K562 (cell line): ENCODE results near the gene MS4A8. TPM values are rescaled to one million over a fixed set of nuclear protein-coding genes. Genes with fewer than 3 reads are reported as not detected.
A peak's percentile ranks its signal among the peaks of the same experiment; 100 is the strongest.
"Not testable (repeated sequence)": the region's sequence is repeated elsewhere in the genome, so short reads cannot be mapped to it uniquely, and the experiment has no call there.

ENCODE experiments used
- ATAC-seq: fragments of 200-7000 bp; cut with Tn5 transposase; 3 replicates; pipeline ENCODE4 v1.9.1; 2020; ENCODE audit warnings: moderate library complexity
- BruUV-seq: library from RNA; stranded (reverse); fragments of 400-500 nt; replicated peaks from 2 replicates; lab custom pipeline; 2021; lab: Mats Ljungman, UMichigan
- CTCF ChIA-PET: fragments of 300-600 bp; formaldehyde crosslinking; extraction: SDS; loops from one replicate; lab custom pipeline; 2021; ENCODE audit warnings: low intra/inter-chr PET ratio; lab: Yijun Ruan, JAX
- POLR2A ChIA-PET: fragments of 300-600, 350-650 bp; sonication (Branson Sonifier 250); formaldehyde crosslinking; extraction: SDS; loops from one replicate; lab custom pipeline; 2021; ENCODE audit warnings: antibody characterized with exemption, inconsistent platforms; lab: Yijun Ruan, JAX
- DNase-seq, 4 experiments: peaks; one replicate each; pipeline versions ENCODE4 v3.0.0 to v3.0.0-alpha.2; 2011 to 2018; ENCODE audit warnings: low spot score in 3 of 4, mixed read lengths in 3 of 4; ENCODE audit errors: extremely low read depth in 1 of 4
- FAIRE-seq: peaks from 2 replicates; lab custom pipeline; 2011; peaks lifted over from hg19 to GRCh38; lab: Jason Lieb, UNC
- H2AFZ ChIP-seq: 2 replicates; pipeline ENCODE4 v1.6.0; 2011; ENCODE audit warnings: low read depth, low read length, control low read depth, inconsistent platforms
- H3K27ac ChIP-seq: fragments of 200-600 bp; 3 replicates; pipeline ENCODE4 v1.8.0; 2011; ENCODE audit warnings: low read depth, mild to moderate bottlenecking, control low read depth, inconsistent platforms, low read length, moderate library complexity, mixed read lengths; ENCODE audit errors: extremely low read depth
- H3K27me3 ChIP-seq, 2 experiments: fragments of 300-600 bp in 1 of 2; 2 replicates in 1 of 2; 3 replicates in 1 of 2; pipeline versions ENCODE4 v1.6.0 to v1.8.0; 2011; ENCODE audit warnings: inconsistent platforms in 2 of 2, low read length in 2 of 2, mild to moderate bottlenecking in 1 of 2, mixed read lengths in 1 of 2, moderate library complexity in 1 of 2; ENCODE audit not compliant: control insufficient read depth in 2 of 2, insufficient read depth in 2 of 2
- H3K36me3 ChIP-seq: fragments of 300-600 bp; 3 replicates; pipeline ENCODE4 v1.8.0; 2011; ENCODE audit warnings: mild to moderate bottlenecking, low read length, inconsistent platforms; ENCODE audit not compliant: control insufficient read depth, insufficient read depth
- H3K4me1 ChIP-seq, 2 experiments: fragments of 200-600 bp in 1 of 2; replicated peaks in 1 of 2; 2 replicates in 1 of 2; 3 replicates in 1 of 2; pipeline versions ENCODE4 v1.5.1 to v1.8.0; 2011; ENCODE audit warnings: inconsistent platforms in 2 of 2, low read length in 2 of 2, mild to moderate bottlenecking in 1 of 2, mixed read lengths in 1 of 2, moderate library complexity in 1 of 2; ENCODE audit not compliant: control insufficient read depth in 2 of 2, insufficient read depth in 2 of 2
- H3K4me2 ChIP-seq: 2 replicates; pipeline ENCODE4 v1.6.1; 2011; ENCODE audit warnings: low read length, control low read depth, inconsistent platforms, mixed read lengths; ENCODE audit not compliant: insufficient read depth
- H3K4me3 ChIP-seq: fragments of 200-600 bp; sonication (generic), shearing (Covaris generic); 2 replicates; pipeline ENCODE4 v1.5.1; 2016; ENCODE audit warnings: control low read depth, inconsistent platforms
- H3K79me2 ChIP-seq: fragments of 200-600 bp; 3 replicates; pipeline ENCODE4 v1.8.0; 2011; ENCODE audit warnings: low read length, inconsistent platforms; ENCODE audit not compliant: control insufficient read depth, insufficient read depth
- H3K9ac ChIP-seq, 2 experiments: 2 replicates each; pipeline versions ENCODE4 v1.6.0 to v1.6.1; 2011; ENCODE audit warnings: low read depth in 2 of 2, low read length in 2 of 2, control low read depth in 1 of 2, inconsistent platforms in 1 of 2, mild to moderate bottlenecking in 1 of 2, mixed read lengths in 1 of 2; ENCODE audit not compliant: insufficient read depth in 1 of 2
- H3K9me1 ChIP-seq: one replicate; pipeline ENCODE4 v1.6.0; 2011; ENCODE audit warnings: inconsistent platforms, mild to moderate bottlenecking, low read length, moderate library complexity; ENCODE audit not compliant: control insufficient read depth, insufficient read depth
- H3K9me3 ChIP-seq: replicated peaks from 2 replicates; pipeline ENCODE4 v1.5.1; 2011; ENCODE audit warnings: low read depth, low read length, inconsistent platforms; ENCODE audit not compliant: control insufficient read depth, insufficient read depth
- H4K20me1 ChIP-seq: replicated peaks from 2 replicates; pipeline ENCODE4 v1.6.1; 2011; ENCODE audit warnings: low read length, inconsistent platforms, mixed read lengths; ENCODE audit not compliant: control insufficient read depth, insufficient read depth
- CEBPG ChIP-seq, 3 experiments: fragments of 200-800 bp in 1 of 3; sonication (Bioruptor generic) in 1 of 3; sonication (generic) in 1 of 3; formaldehyde crosslinking in 1 of 3; IDR thresholded peaks in 2 of 3; conservative IDR thresholded peaks in 1 of 3; 2 replicates each; pipeline versions ENCODE4 v1.6.1 to v1.8.0; 2016 to 2022; ENCODE audit warnings: missing compliant biosample characterization in 2 of 3, missing genetic modification characterization in 2 of 3, mild to moderate bottlenecking in 1 of 3, missing genetic modification reagents in 1 of 3
- FOXK2 ChIP-seq, 2 experiments: fragments of 450-650 bp; IDR thresholded peaks in 1 of 2; conservative IDR thresholded peaks in 1 of 2; 2 replicates each; pipeline ENCODE4 v1.6.1; 2016; ENCODE audit warnings: low read depth in 2 of 2, mild to moderate bottlenecking in 1 of 2
- NCOA6 ChIP-seq: fragments of 450-650 bp; IDR thresholded peaks from 2 replicates; pipeline ENCODE4 v1.6.1; 2017; ENCODE audit warnings: mild to moderate bottlenecking
- NFE2 ChIP-seq: IDR thresholded peaks from 2 replicates; pipeline ENCODE4 v1.6.1; 2014; ENCODE audit warnings: antibody characterized with exemption, low read depth
- SP1 ChIP-seq: sonication (generic); formaldehyde crosslinking; IDR thresholded peaks from 2 replicates; pipeline ENCODE4 v1.8.1; 2022; ENCODE audit warnings: mild to moderate bottlenecking, missing genetic modification reagents
- SPI1 ChIP-seq: IDR thresholded peaks from 2 replicates; pipeline ENCODE4 v1.6.1; 2011; ENCODE audit warnings: low read depth, low read length, control low read depth, borderline replicate concordance
- ZBTB12 ChIP-seq: fragments of 250-450 bp; sonication (Bioruptor Pico); IDR thresholded peaks from 2 replicates; pipeline ENCODE4 v1.4.0; 2020
- ZNF263 ChIP-seq: sonication (generic); formaldehyde crosslinking; IDR thresholded peaks from 2 replicates; pipeline ENCODE4 v1.8.0; 2022; ENCODE audit warnings: mild to moderate bottlenecking, missing genetic modification reagents, borderline replicate concordance
- WGBS: fragments of 100-300 bp; shearing (Covaris generic); methylation state at CpG from one replicate; pipeline ENCODE4 v1.1.6; 2016; ENCODE audit warnings: low coverage, mixed read lengths; ENCODE audit not compliant: insufficient coverage; ENCODE audit errors: missing lambda C conversion rate; 5-methylcytosine and 5-hydroxymethylcytosine counted together
- in situ Hi-C: fragments of 300-500 bp; cut with MboI; formaldehyde crosslinking; loops from 4 replicates; pipeline ENCODE4 v1.15.0; 2018; ENCODE audit warnings: inconsistent platforms, mixed read lengths
- intact Hi-C: fragments of 100-400 bp; cut with micrococcal nuclease; formaldehyde crosslinking; loops from 2 replicates; pipeline ENCODE4 v1.14.2; 2022
- polyA plus RNA-seq, 8 experiments: library from polyadenylated mRNA; depleted of rRNA in 4 of 8; stranded (reverse) in 5 of 8; unstranded in 3 of 8; fragments of >200 nt; fragmentation: Nextera tagmentation in 2 of 8; fragmentation: Illumina TruSeq in 1 of 8; extraction: Ambion mirVana in 2 of 8; extraction: Trizol in 1 of 8; gene quantifications; 2 replicates each; pipeline versions ENCODE4 v1.2.1 to v1.2.3, GENCODE V29; 2011 to 2014; ENCODE audit warnings: inconsistent platforms in 1 of 8, missing spikeins in 1 of 8
- total RNA-seq, 7 experiments: library from RNA; depleted of rRNA in 6 of 7; stranded (reverse); fragments of >200 nt in 6 of 7; fragmentation: Illumina TruSeq in 2 of 7; extraction: Trizol in 2 of 7; gene quantifications; 2 replicates each; pipeline versions ENCODE4 v1.2.1 to v1.2.3, GENCODE V29; 2011 to 2021; ENCODE audit warnings: low replicate concordance in 1 of 7

Gene MS4A8
- total and polyA plus RNA-seq, 9 of the 15 experiments (the other 6 are each of a cell fraction or from before 2014, with no cell fraction given) = not detected

- H3K4me3 ChIP-seq, H3K36me3 ChIP-seq, H3K4me2 ChIP-seq, H2AFZ ChIP-seq, FAIRE-seq: not testable (repeated sequence)
- TF ChIP-seq SPI1 = peak; percentile 87
- TF ChIP-seq, all 486 proteins: peak for 1; not testable (repeated sequence) for 485
- intact Hi-C loops = loop anchor here (10.0 kb wide), 2 partner anchors 105 to 495 kb away; no protein-coding TSS in a partner anchor
- H3K27ac ChIP-seq, H3K79me2 ChIP-seq, BruUV-seq, in situ Hi-C loops, H3K9me1 ChIP-seq, H3K9me3 ChIP-seq, POLR2A ChIA-PET, ATAC-seq, H3K9ac ChIP-seq, H3K4me1 ChIP-seq, DNase-seq, H4K20me1 ChIP-seq: not testable (repeated sequence)
- WGBS = under 1% methylated on average over 22 of the region's 22 CpGs
- peaks cover 28 to 49% of the 10 kb centered on the region in 2 experiments for H3K27me3 ChIP-seq
- CTCF ChIA-PET = interaction anchor here (0.5 kb wide), 1 partner anchor 110 kb away, joined by 3 read pairs; no protein-coding TSS in a partner anchor
Observed at GRCh38 chr11:60759438-60760225, 60.2 kb downstream of the MS4A8 start.

DNA sequence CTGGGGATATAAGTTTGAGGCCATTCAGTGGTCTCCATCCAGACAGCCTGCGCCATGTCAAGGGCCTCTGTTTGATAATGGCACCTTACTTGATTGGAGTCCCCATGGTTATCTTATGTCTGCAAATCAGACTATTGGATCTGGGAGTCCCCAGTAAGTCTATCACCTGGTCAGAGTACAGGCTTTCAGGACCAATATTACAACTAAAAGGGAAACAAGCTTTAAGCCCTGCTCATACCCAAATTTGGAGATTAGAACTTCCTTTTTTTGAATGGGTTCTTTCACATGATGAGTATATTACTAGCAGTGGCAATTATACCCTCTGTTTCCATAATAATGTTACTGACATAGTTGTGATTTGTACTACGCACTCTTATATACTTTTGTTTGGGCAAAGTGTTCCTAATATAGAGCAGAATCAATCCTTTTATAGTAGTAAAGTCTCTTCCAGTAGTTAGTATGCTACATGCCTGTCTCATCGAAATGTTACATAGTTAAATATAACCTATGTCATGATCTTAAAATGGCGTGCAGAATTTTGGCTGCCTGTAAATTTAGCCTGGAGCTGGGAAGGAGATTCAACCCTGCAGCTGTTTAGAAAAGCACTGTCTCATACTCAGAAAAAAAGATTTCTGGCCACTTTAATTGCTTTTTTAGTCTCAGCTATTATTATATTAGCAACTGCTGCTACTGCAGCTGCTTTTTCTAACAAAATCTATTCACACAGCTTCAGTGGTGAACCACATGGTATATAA is 62.2 kb downstream of the MS4A8 start:
- DNase-seq (no peak), ATAC-seq (no peak), FAIRE-seq (no peak)
- CTCF ChIA-PET = no interaction called here
- intact Hi-C loops = loop anchor here (2.0 kb wide), 1 partner anchor 61 kb away; no protein-coding TSS in a partner anchor
- peaks cover 31 to 51% of the 10 kb centered on the region in 2 experiments for H3K27me3 ChIP-seq
- H3K4me2 ChIP-seq = no peak overlapping the region
- in situ Hi-C loops = no loop called here
- H3K4me1 ChIP-seq = 0 out of 5 replicates have a peak, but pooled peaks cover 0 to 2% of the 10 kb centered on the region in 2 experiments
- no peak overlapping the region for H2AFZ ChIP-seq
- no peaks in the 10 kb centered on the region for H3K79me2 ChIP-seq
- no peaks in the 10 kb centered on the region for H3K9me3 ChIP-seq
- H3K36me3 ChIP-seq = no peaks in the 10 kb centered on the region
- H4K20me1 ChIP-seq = no peaks in the 10 kb centered on the region
- H3K27ac ChIP-seq = no peak overlapping the region
- POLR2A ChIA-PET = no interaction called here
- no peaks in the 10 kb centered on the region for H3K9me1 ChIP-seq
- BruUV-seq = no TSS peak
- no peak overlapping the region for H3K4me3 ChIP-seq
- no peak overlapping the region for H3K9ac ChIP-seq
- 0% methylated on average over 4 of the region's 4 CpGs for WGBS
- TF ChIP-seq FOXK2 (conservative IDR thresholded peaks at IDR 0.05 in 1 of 2, IDR thresholded peaks at IDR 0.05 in 1 of 2; ENCODE audit: low read depth in 2 of 2) (no peak), SP1 (no peak), NCOA6 (no peak), CEBPG (CRISPR knock-in tag; IDR thresholded peaks at IDR 0.05) (no peak), CEBPG (tag; conservative IDR thresholded peaks at IDR 0.05 in 1 of 2, IDR thresholded peaks at IDR 0.05 in 1 of 2) (no peak), NFE2 (no peak), ZNF263 (CRISPR knock-in tag) (no peak), ZBTB12 (CRISPR knock-in tag) (no peak)
